GM12873 (cell line): Measurements from ENCODE around the gene SLA2.

ENCODE experiments used
- CTCF ChIP-seq: IDR thresholded peaks from 2 replicates; pipeline ENCODE4 v1.5.1; 2012; ENCODE audit warnings: low read depth, mild to moderate bottlenecking, moderate library complexity, low read length, control low read depth; ENCODE audit not compliant: insufficient read depth; ENCODE audit errors: missing control alignments

The SLA2 gene

GRCh38 chr20:36632147-36632486 lies 13.9 kb downstream of the SLA2 start:
- TF ChIP-seq CTCF: no peak

GRCh38 chr20:36631646-36632045 lies 14.3 kb downstream of the SLA2 start:
- TF ChIP-seq CTCF: no peak

- TF ChIP-seq CTCF: no peak
Measured at GRCh38 chr20:36629719-36630681, 16.0 kb downstream of the SLA2 start.

- no peak for TF ChIP-seq CTCF
Measured at GRCh38 chr20:36628076-36628475, 17.9 kb downstream of the SLA2 start.

GRCh38 chr20:36624944-36625324 lies 21.1 kb downstream of the SLA2 start:
- TF ChIP-seq CTCF: no peak

- no peak for TF ChIP-seq CTCF
Measured at GRCh38 chr20:36624068-36624943, 21.7 kb downstream of the SLA2 start.

- TF ChIP-seq CTCF: no peak
Measured at GRCh38 chr20:36623444-36623843, 22.6 kb downstream of the SLA2 start.
